ENCODE data around the gene KRTAP10-8.
"Not testable (repeated sequence)": the region's sequence is repeated elsewhere in the genome, so short reads cannot be mapped to it uniquely, and the experiment has no call there.

KRTAP10-8 gene

GRCh38 chr21:44618909-44619308 is 7.0 kb downstream of the KRTAP10-8 start:
- no peak for DNase-seq

- DNase-seq = no peak
These were observed 8.0 kb downstream of the KRTAP10-8 start for GRCh38 chr21:44619886-44620285.

GRCh38 chr21:44623575-44623974 is 11.7 kb downstream of the KRTAP10-8 start:
- DNase-seq = no peak

- no peak for DNase-seq
These were observed 13.9 kb downstream of the KRTAP10-8 start for GRCh38 chr21:44625756-44626155.

- no peak for DNase-seq
These were observed 14.4 kb downstream of the KRTAP10-8 start for GRCh38 chr21:44626262-44626661.

GRCh38 chr21:44626673-44627143 is 14.8 kb downstream of the KRTAP10-8 start, which contains the start of gene KRTAP10-9:
Gene KRTAP10-9, plus strand, starts transcription at chr21:44627093. Its CDS starts 79 bp downstream, at chr21:44627172.
- DNase-seq = no peak

- not testable (repeated sequence) for DNase-seq
These were observed 15.4 kb downstream of the KRTAP10-8 start for GRCh38 chr21:44627181-44627822.

- DNase-seq = not testable (repeated sequence)
These were observed 16.0 kb downstream of the KRTAP10-8 start for GRCh38 chr21:44627831-44628233.

GRCh38 chr21:44628707-44629391 is 17.0 kb downstream of the KRTAP10-8 start:
- no peak for DNase-seq

- DNase-seq = no peak
These were observed 18.6 kb downstream of the KRTAP10-8 start for GRCh38 chr21:44630440-44630839.

- DNase-seq = no peak
These were observed 20.2 kb downstream of the KRTAP10-8 start for GRCh38 chr21:44632067-44632466.

GRCh38 chr21:44636209-44637017 is 24.5 kb downstream of the KRTAP10-8 start:
- no peak for DNase-seq

GRCh38 chr21:44637018-44637850 is 25.4 kb downstream of the KRTAP10-8 start, which contains the start of gene KRTAP10-10:
Gene KRTAP10-10, plus strand, starts transcription at chr21:44637356. Its CDS starts 62 bp downstream, at chr21:44637418.
- DNase-seq = no peak

GRCh38 chr21:44637851-44638348 is 26.0 kb downstream of the KRTAP10-8 start:
- not testable (repeated sequence) for DNase-seq

GRCh38 chr21:44638506-44639330 is 26.8 kb downstream of the KRTAP10-8 start:
- DNase-seq = not testable (repeated sequence)

GRCh38 chr21:44639331-44639655 is 27.4 kb downstream of the KRTAP10-8 start:
- DNase-seq = no peak

- no peak for DNase-seq
These were observed 28.9 kb downstream of the KRTAP10-8 start for GRCh38 chr21:44640761-44641160.

- no peak for DNase-seq
These were observed 31.9 kb downstream of the KRTAP10-8 start for GRCh38 chr21:44643741-44644310.

GRCh38 chr21:44644878-44645277 is 33.0 kb downstream of the KRTAP10-8 start:
- DNase-seq = no peak

GRCh38 chr21:44646366-44647221 is 34.7 kb downstream of the KRTAP10-8 start, which contains the start of gene KRTAP10-11:
Gene KRTAP10-11, plus strand, starts transcription at chr21:44646414. Its CDS starts 45 bp downstream, at chr21:44646459.
- DNase-seq = not testable (repeated sequence)

All from NCI-H1105 (cell line).